ENCODE data around the gene TMEM254. TPM values are rescaled to one million over a fixed set of nuclear protein-coding genes. Genes with fewer than 3 reads are reported as not detected.

Gene TMEM254
- total and polyA plus RNA-seq, 9 of the 15 experiments (the other 6 are each of a cell fraction or from before 2014, with no cell fraction given) = 0.59 to 4.7 (median 1.9) TPM

GRCh38 chr10:80122746-80123145, 44.3 kb downstream of the TMEM254 start:
- FAIRE-seq (no peak), DNase-seq (ENCODE audit: extremely low read depth in 1 of 4, low spot score in 3 of 4) (no peak), ATAC-seq (no peak)
- no peak overlapping the region for H3K9ac ChIP-seq (ENCODE audit: insufficient read depth in 1 of 2, low read depth in 2 of 2, low read length in 2 of 2)
- H2AFZ ChIP-seq (ENCODE audit: low read depth, low read length) = no peak overlapping the region
- no peak for TF ChIP-seq SRSF7 (optimal IDR thresholded peaks at IDR 0.05; ENCODE audit: low read depth, low read length)
- no peak for TF ChIP-seq OTX1 (CRISPR knock-in tag; IDR thresholded peaks at IDR 0.05)
- no peak for TF ChIP-seq TSHZ1 (CRISPR knock-in tag; IDR thresholded peaks at IDR 0.05)
- TF ChIP-seq NELFE (IDR thresholded peaks at IDR 0.05; ENCODE audit: insufficient read depth, insufficient read length) = no peak
- TF ChIP-seq MTF1 (CRISPR knock-in tag; IDR thresholded peaks at IDR 0.05; ENCODE audit: borderline replicate concordance) = no peak
- BruUV-seq (replicated peaks) = no TSS peak
- H3K9me3 ChIP-seq (replicated peaks; ENCODE audit: control insufficient read depth, insufficient read depth, low read depth, low read length) = no peaks in the 10 kb centered on the region
- intact Hi-C loops (cut with micrococcal nuclease) (loop anchor here (10.0 kb wide), 2 partner anchors 188 to 588 kb away; no protein-coding TSS in a partner anchor), in situ Hi-C loops (cut with MboI) (loop anchor here (10.0 kb wide), 1 partner anchor 578 kb away; no protein-coding TSS in a partner anchor)
- no peaks in the 10 kb centered on the region for H3K9me1 ChIP-seq (ENCODE audit: control insufficient read depth, insufficient read depth, low read length)
- H3K4me3 ChIP-seq = no peak overlapping the region
- no peaks in the 10 kb centered on the region for H4K20me1 ChIP-seq (replicated peaks; ENCODE audit: control insufficient read depth, insufficient read depth, low read length)
- ChIA-PET POLR2A (no interaction called here), CTCF (ENCODE audit: low intra/inter-chr PET ratio) (no interaction called here)
- H3K27ac ChIP-seq (ENCODE audit: extremely low read depth, low read depth, low read length) = no peak overlapping the region
- peaks cover 8 to 13% of the 10 kb centered on the region in 2 experiments for H3K27me3 ChIP-seq (ENCODE audit: control insufficient read depth in 2 of 2, insufficient read depth in 2 of 2, low read length in 2 of 2)
- H3K79me2 ChIP-seq (ENCODE audit: control insufficient read depth, insufficient read depth, low read length) = no peaks in the 10 kb centered on the region
- H3K4me2 ChIP-seq (ENCODE audit: insufficient read depth, low read length) = no peak overlapping the region
- H3K4me1 ChIP-seq (replicated peaks in 1 of 2; ENCODE audit: control insufficient read depth in 2 of 2, insufficient read depth in 2 of 2, low read length in 2 of 2) = no peaks in the 10 kb centered on the region
- 0% methylated on average over 2 of the region's 2 CpGs for WGBS (ENCODE audit: insufficient coverage, low coverage, missing lambda C conversion rate)
- no peaks in the 10 kb centered on the region for H3K36me3 ChIP-seq (ENCODE audit: control insufficient read depth, insufficient read depth, low read length)
